Lower leg skin (tissue), 3 donors: ENCODE data around the gene EML6.

Source experiments
- CTCF ChIP-seq, 3 donors: fragments of 450-650 bp; IDR thresholded peaks; one replicate each; pipeline ENCODE4 v1.5.1; 2016; ENCODE audit warnings: antibody characterized with exemption in 3 of 3, mild to moderate bottlenecking in 3 of 3, moderate library complexity in 2 of 3
- POLR2A ChIP-seq, 2 donors: fragments of 450-650 bp; IDR thresholded peaks; one replicate each; pipeline ENCODE4 v1.6.1; 2016 to 2017; ENCODE audit warnings: antibody characterized with exemption in 2 of 2, mild to moderate bottlenecking in 1 of 2, moderate library complexity in 1 of 2

DNA sequence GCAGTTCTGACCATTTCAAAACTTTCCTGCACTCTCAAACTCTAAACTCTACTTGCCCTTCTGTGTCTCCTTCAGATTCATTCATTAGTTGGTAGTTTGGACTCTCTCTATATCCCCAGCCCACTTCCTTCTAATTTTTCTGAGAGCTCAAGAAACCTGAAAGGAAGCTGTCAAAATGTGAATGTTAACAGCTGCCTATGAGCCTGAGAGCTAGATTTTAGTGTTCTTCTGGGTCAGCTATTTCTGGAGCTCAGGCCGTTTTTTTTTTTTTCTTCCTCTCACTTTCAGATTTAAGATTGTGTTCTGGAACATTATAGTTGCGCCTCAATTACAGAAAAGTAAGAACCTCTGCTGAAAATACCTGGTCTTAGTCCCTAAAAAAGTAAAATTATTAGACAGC is 253.7 kb downstream of the EML6 start:
- no peak for TF ChIP-seq POLR2A (IDR thresholded peaks at IDR 0.05)
- TF ChIP-seq CTCF (IDR thresholded peaks at IDR 0.05), result no peak
